Measurements from ENCODE around the gene MYOM3. TPM values are rescaled to one million over a fixed set of nuclear protein-coding genes. Genes with fewer than 3 reads are reported as not detected.

Gene MYOM3
- polyA plus RNA-seq (2011; rRNA removed) (not detected in 2 replicates), polyA minus RNA-seq (2011; rRNA and poly(A)+ RNA removed) (not detected in 2 replicates)

GRCh38 chr1:24111996-24112779 lies at the start of gene MYOM3:
MYOM3 (minus strand) TSS chr1:24112135; CDS start chr1:24108636, 3,499 bp downstream.
- ChIA-PET CTCF (interaction anchor here (0.6 to 1.1 kb wide), 2 partner anchors 39 to 146 kb away, joined by 3 read pairs; no protein-coding TSS in a partner anchor), POLR2A (interaction anchor here (0.5 to 0.6 kb wide), 2 partner anchors 87 to 115 kb away, joined by 3 to 6 read pairs; no protein-coding TSS in a partner anchor)
- H3K27ac ChIP-seq (ENCODE audit: low read depth, low read length): no peak within 1 kb of the TSS
- peak within 1 kb of the TSS; percentile 29 for H3K4me3 ChIP-seq (ENCODE audit: low read depth, low read length)
- H3K9me3 ChIP-seq (ENCODE audit: control insufficient read depth, insufficient read depth, low read length): no peaks in the 10 kb centered on the region
- peaks cover 11% of the 10 kb centered on the region for H3K27me3 ChIP-seq (ENCODE audit: control insufficient read depth, insufficient read depth, low read length)
- peak; percentile 15 for DNase-seq (ENCODE audit: low read depth, low spot score)
- peak; percentile 65 for TF ChIP-seq CTCF (IDR thresholded peaks at IDR 0.05; ENCODE audit: low read depth, low read length)

- no peaks in the 10 kb centered on the region for H3K9me3 ChIP-seq (ENCODE audit: control insufficient read depth, insufficient read depth, low read length)
- ChIA-PET CTCF (interaction anchor here (1.2 to 1.4 kb wide), 2 partner anchors 10 to 11 kb away, joined by 5 to 11 read pairs; no protein-coding TSS in a partner anchor), POLR2A (no interaction called here)
- no peak overlapping the region for H3K4me3 ChIP-seq (ENCODE audit: low read depth, low read length)
- DNase-seq (ENCODE audit: low read depth, low spot score): no peak
- no peak for TF ChIP-seq CTCF (IDR thresholded peaks at IDR 0.05; ENCODE audit: low read depth, low read length)
- H3K27ac ChIP-seq (ENCODE audit: low read depth, low read length): no peak overlapping the region
- H3K27me3 ChIP-seq (ENCODE audit: control insufficient read depth, insufficient read depth, low read length): peaks cover 36% of the 10 kb centered on the region
These were observed 49.3 kb upstream of the MYOM3 start for GRCh38 chr1:24161270-24161669.

- no peak for TF ChIP-seq CTCF (IDR thresholded peaks at IDR 0.05; ENCODE audit: low read depth, low read length)
- POLR2A ChIA-PET: no interaction called here
- Histone ChIP-seq H3K27me3 (ENCODE audit: control insufficient read depth, insufficient read depth, low read length) (peaks cover 35% of the 10 kb centered on the region), H3K27ac (ENCODE audit: low read depth, low read length) (no peak overlapping the region), H3K9me3 (ENCODE audit: control insufficient read depth, insufficient read depth, low read length) (no peaks in the 10 kb centered on the region), H3K4me3 (ENCODE audit: low read depth, low read length) (no peak overlapping the region)
- no peak for DNase-seq (ENCODE audit: low read depth, low spot score)
- CTCF ChIA-PET: interaction anchor here (1.4 kb wide), 1 partner anchor 9 kb away, joined by 5 read pairs; no protein-coding TSS in a partner anchor
These were observed 47.4 kb upstream of the MYOM3 start for GRCh38 chr1:24159366-24159765.

- CTCF ChIA-PET: interaction anchor here (0.9 to 1.5 kb wide), 2 partner anchors 15 to 87 kb away, joined by 3 to 5 read pairs; no protein-coding TSS in a partner anchor
- H3K4me3 ChIP-seq (ENCODE audit: low read depth, low read length): no peak overlapping the region
- no peak overlapping the region for H3K27ac ChIP-seq (ENCODE audit: low read depth, low read length)
- H3K27me3 ChIP-seq (ENCODE audit: control insufficient read depth, insufficient read depth, low read length): peaks cover 32% of the 10 kb centered on the region
- DNase-seq (ENCODE audit: low read depth, low spot score): no peak
- H3K9me3 ChIP-seq (ENCODE audit: control insufficient read depth, insufficient read depth, low read length): no peaks in the 10 kb centered on the region
- POLR2A ChIA-PET: no interaction called here
- peak; percentile 42 for TF ChIP-seq CTCF (IDR thresholded peaks at IDR 0.05; ENCODE audit: low read depth, low read length)
These were observed 46.1 kb upstream of the MYOM3 start for GRCh38 chr1:24157918-24158481.
